Left forelimb (tissue), 1 donor: ENCODE data around the gene NPAS3.

ENCODE experiments used
- DNase-seq: peaks from one replicate; pipeline ENCODE4 v3.0.0-alpha.2; 2018; ENCODE audit warnings: low spot score

Gene NPAS3

GRCh38 chr14:33587791-33588190 lies 649.1 kb downstream of the NPAS3 start:
- no peak for DNase-seq

DNA sequence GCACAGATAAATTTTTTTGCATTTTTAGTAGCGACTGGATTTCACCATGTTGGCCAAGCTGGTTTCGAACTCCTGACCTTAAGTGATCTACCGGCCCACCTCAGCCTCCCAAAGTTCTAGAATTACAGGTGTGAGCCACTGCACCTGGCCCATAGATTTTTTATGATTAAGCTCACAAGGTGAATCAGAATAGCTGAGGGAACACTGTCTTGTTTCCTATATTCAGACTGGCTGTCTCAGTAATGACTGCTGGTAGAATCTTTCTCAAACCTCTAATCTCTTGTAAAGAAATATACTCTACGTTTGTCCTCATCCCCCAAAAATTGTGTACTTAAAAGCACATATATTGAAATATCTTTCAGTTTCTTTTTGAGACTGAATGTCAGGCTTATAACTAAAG lies 650.1 kb downstream of the NPAS3 start:
- no peak for DNase-seq

DNA sequence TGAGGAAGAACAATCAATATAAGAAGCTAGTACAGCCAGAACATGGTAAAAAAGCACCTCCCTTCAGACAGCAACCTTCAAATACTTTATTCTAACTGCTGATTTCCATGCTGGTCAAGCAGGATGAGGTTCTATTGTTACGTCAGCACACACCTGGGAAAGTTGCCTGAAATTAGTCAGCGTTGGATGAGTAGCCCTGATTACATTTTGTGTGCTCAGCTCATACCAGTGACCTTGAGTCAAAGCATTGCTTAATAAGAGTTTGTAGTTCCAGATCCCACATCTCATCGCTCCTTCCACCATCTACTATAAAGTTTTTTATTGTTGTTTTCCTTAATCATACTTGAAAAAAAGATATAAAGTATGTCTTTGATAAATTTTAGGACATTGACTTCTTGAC lies 650.7 kb downstream of the NPAS3 start:
- DNase-seq: no peak

DNA sequence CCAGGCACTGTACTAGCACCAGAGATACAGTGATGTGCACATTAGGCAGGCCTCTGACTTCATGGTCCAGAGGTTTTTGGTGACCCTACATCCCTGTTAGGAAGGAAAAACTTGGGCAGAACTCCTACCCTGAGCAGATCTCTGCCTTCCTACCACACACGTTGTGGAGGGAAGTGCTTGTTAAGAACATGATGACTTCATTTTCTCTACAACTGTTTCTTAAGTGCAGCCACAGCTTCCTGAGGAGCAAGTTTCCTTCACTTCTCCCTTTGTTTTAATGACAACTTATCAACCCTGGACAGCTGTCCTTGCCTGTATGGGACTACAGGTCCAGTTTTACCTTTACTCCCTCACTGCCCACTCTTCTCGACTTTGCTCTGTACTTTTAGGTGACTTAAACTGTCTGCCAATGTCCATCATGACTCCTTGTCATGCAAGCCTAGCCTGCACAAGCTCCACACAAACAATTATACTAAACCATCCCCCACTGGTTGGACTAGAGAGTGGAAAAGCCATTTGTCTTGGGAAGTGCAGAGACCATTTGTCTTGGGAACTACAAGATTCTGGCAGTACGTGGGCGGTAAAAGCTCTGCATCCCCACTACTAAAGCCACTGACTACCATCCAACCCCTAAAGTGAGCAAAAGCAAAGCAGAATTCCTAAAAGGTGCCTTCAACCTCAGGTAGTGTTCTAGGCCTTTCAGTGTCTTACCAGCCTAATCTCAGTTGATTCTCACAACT lies 652.4 kb downstream of the NPAS3 start:
- no peak for DNase-seq

DNA sequence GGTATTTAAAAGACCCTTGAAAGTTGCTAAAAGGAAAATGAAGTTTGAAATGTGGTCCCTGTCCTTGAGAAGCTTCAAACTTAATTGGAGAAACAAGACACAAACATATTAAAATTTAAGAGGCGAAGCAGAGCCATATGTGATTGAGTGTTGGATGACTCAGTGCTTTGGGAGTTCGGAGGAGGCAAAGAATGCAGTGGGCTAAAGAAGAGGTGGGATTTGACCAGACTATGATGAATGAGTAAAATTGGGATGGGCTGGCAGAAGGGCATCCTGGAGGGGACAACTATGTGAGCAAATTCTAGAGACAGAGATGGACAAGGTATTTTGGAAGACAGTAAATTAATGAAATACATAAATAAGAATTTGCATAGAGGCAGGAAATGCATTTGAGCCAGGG lies 653.6 kb downstream of the NPAS3 start:
- no peak for DNase-seq

DNA sequence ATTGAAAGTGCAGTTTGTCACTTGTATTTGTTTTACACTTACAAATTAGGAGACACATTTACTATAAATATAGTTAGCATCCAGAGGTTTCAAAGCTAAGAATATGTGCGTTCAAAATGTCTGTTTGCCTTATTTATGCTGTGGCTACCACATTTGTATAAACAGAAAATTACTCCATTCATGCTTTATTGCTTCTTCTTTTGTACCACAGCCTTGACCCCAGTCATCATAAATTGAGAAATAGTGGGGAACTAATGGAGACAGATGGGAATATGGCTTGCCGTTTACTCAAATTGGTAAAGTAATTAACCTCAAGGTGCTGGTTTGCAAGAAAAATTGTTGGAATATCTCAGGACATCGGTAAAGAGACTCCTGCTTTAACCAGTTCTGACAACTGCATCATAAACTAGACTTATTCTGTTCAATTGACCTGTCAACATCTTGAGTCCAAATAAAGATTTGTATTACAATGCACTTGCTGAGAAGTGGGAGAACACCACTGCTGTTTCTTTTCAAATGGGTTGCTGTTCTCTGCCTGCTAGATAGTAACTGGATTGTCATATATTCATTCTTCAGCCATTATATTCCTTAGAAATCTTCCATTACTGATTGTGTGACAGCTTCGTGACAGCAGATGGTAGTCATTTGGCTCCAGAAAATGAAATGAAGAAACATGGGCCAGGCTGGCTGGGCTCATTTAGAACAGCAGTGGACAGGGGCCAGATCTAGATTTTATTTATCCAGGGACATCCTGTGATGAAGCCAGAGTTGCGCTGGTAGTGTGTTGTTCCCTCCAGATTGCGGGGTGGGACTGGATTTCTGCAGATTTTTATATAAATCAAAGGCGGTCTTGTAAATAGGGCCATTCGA lies 657.8 kb downstream of the NPAS3 start:
- DNase-seq: no peak

DNA sequence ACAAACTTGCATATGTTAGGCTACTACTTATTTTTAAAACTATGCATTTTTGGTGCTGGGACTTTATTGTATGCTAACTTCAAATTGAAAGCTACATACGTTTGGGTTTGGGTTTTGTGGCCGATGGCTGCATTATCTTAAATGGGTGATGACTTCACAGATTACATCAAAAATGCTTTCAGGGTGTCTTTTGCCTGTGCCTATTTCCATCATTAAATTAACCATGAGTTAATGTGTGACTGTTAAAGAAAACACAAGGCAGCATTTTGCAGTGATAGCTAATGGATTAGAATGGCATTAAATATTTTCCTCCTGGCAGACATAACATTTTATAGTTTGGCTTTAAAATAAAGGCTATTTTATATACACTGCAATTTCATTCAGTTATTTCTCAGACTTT lies 659.9 kb downstream of the NPAS3 start:
- no peak for DNase-seq

- DNase-seq: no peak
Measured at GRCh38 chr14:33602396-33602795, 663.7 kb downstream of the NPAS3 start.

DNA sequence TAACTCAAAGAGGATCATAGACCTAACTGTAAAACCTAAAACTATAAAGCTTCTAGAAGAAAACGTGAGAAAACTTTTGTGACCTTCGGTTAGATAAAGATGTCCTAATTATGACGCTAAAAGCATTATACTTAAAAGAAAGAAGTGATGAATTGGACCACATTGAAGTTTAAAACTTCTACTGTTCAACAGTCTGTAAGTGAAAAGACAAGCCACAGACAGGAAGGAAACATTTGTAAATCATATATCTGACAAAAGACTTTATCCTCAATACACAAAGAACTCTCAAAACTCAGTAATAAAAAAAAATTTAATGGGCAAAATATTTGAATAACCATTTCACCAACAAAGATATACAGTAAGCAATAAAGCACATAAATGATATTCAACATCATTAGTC lies 667.9 kb downstream of the NPAS3 start:
- no peak for DNase-seq

DNA sequence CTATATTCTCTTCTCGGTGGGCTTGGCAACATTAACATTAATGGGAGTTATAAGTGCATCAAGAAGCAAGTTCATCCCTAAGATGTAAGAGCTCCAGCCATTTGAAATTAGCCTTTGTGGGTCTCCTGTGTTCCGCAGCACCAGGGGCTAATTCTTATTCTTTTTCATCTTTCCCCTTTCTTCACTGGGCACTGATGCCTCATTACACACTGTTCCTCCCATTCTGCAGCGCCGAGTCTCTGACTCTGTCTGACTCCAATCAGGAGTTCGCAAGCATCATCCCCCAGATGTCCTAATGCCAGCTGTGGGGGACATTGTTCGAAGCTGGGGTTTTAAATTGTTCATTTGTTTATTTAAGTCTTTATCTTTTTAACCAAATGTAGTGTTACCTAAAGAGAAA lies 670.9 kb downstream of the NPAS3 start:
- no peak for DNase-seq

GRCh38 chr14:33610121-33610520 lies 671.4 kb downstream of the NPAS3 start:
- DNase-seq: no peak

DNA sequence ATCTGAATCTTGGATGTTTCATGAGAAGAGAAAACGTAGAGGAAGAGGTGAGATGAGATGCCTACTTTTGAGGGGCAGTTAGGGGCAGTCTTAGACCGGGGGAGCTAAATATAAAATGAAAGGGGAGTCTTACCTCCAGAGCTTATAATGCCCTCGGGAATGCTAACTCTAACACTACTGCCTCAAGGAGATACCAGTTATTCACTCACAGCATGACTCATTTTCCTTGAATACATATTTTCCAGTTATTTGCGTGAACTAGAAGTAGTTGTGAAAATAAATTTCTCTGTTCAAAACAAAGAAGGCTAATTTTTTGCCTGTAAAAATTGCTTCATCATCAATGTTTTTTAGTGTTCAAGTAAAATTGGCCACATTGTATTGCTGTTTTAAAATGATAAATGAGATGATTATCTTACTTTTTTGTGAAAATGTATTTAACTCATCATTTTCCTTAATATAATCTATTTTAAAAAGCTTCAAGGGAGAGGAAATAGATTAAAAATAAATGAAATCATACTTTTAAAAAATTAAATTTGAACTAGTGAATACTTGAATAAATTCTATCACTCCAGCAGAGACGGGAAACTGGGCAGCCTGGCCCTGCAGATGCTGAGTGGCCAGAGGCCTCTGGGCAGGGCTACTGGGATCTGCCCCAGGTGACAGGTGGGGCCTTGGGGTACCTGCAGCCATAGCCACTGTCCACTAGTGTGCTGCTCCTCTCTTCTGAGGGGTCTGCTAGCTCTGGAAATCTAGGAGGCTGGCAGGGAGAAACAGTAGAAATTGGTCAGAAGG lies 672.9 kb downstream of the NPAS3 start:
- no peak for DNase-seq

DNA sequence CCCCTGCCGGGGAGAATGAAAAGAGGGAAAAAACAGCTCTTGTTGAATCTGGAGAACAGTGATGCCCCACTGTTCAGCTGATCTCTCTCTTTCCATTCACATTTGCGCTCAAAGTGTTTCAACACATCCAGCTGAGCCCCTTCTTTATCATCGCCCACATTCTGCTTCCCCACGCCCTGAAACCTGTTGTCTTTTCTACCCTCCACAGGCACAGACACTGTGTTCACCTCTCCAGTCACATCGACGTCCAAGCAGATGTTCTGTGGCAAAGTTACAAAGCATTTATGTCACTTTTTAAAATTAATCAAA lies 673.5 kb downstream of the NPAS3 start:
- no peak for DNase-seq

DNA sequence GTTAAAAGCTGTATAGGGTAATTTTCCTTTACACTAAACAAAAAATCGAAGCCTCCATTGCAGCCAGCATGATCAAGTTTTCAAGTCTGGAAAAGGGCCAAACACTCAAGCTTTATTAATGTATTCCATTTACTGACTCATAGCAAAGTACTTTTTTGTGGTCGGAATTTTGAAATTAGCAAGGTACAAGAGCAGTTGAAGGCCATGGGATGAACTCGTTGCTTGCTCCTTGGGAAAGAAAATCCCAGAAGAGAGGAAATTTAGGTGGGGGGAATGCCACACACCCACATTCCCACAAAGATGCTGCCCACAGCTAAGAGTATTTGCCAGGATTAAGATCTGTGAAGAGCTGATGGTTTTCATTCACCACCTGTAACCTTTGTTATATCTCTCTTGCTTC lies 678.5 kb downstream of the NPAS3 start:
- DNase-seq: no peak

DNA sequence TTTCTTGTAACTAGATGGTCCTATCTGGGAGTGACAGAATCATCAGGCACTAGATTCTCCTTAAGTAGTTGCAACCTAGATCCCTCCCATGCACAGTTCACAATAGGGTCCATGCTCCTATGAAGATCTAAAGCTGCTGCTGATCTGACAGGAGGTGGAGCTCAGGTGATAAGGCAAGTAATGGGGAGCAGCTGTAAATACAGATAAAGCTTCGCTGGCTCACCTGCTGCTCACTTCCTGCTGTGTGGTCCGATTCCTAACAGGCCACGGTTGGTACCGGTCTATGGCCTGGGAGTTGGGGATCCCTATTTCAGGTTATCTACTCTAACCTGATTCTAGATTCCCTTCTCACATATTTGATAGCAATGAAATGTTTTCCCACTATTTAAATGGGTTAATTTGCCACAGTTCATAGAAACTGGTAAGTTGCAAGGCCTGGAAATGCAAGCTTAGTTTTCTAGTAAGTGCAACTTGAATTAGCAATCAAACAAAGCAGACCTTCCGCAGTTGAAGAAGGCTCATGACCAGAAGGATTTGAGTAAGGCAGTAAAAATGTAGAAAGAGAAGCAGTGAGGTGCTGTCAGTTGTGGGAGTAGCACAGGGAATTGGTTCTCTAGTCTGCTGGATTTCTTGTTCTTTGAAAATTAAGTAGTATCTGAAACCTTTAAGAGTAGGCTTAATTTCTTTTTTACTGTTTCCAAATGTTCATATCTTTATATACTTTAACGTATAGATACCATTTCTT lies 679.9 kb downstream of the NPAS3 start:
- no peak for DNase-seq

GRCh38 chr14:33622496-33622895 lies 683.8 kb downstream of the NPAS3 start:
- no peak for DNase-seq

- DNase-seq: no peak
Measured at GRCh38 chr14:33629792-33630191, 691.1 kb downstream of the NPAS3 start.

GRCh38 chr14:33631021-33631420 lies 692.3 kb downstream of the NPAS3 start:
- DNase-seq: no peak

DNA sequence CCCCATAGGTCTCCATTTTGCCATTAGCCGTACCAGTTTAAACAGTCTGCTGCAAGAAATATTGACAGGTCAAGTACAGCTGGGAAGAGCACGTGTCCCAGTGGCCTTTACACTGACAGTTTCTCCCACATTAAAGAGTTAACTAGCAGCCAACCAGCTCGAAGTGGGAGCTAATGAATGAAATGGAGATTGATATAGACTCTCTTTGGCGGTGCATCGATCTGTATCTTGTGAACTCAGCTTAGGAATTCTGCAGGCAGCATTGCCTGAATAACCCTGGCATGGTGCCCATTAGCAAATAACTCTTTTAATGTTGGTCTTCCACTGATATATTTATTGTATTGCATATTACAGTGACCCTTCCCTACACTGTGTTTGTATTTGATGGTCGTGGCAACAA lies 692.8 kb downstream of the NPAS3 start:
- no peak for DNase-seq

DNA sequence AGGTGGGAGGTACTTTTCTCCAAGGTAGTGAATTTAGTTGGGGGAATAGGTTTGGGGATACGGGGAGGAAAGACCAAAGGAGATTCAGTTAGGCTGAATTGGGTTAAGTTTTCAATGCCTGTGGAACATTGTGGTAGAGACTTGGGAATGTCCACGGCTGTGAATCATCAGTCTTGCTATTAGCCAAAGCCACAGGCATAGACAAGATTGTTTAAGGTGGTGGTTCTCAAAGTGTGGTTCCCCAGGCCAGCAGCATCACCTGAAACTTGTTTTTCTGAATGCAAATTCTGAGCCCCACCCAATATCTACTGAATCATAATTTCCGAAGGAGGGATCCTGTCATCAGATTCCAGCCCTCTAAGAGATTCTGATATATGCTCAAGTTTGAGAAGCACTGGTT lies 696.0 kb downstream of the NPAS3 start:
- DNase-seq: no peak

GRCh38 chr14:33636716-33637115 lies 698.0 kb downstream of the NPAS3 start:
- no peak for DNase-seq

DNA sequence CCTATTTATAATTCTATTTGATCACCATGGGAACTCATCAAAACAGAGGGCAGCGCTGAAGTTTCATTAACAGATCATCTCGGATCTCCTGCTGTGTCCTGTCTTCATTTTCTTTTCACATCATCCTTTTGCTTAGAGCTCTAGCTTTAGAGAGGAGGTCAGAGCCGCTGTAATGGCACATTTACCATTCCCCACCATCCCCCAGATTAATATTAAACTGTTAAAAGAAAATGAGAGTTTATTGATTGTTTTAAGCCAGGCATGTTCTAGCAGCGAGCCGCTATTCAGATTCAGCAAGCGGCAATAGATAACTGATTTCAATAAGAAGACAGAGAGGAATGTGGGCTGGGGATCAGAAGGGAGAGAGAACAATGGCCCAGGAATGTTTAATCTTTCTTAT lies 703.4 kb downstream of the NPAS3 start:
- DNase-seq: no peak
